Measurements from ENCODE around the gene ZC3H12D.

ZC3H12D gene

GRCh38 chr6:149397384-149397783 lies 87.4 kb downstream of the ZC3H12D start:
- Histone ChIP-seq H3K4me1 (ENCODE audit: insufficient read depth, low read length) (peaks cover 5% of the 10 kb centered on the region), H3K9ac (ENCODE audit: low read depth, low read length) (no peak overlapping the region), H2AFZ (ENCODE audit: low read depth, low read length) (no peak overlapping the region), H3K9me3 (ENCODE audit: insufficient read depth, low read length, severe bottlenecking) (no peaks in the 10 kb centered on the region), H3K4me2 (ENCODE audit: insufficient read depth, low read length) (no peak overlapping the region), H3K27ac (ENCODE audit: low read length) (no peak overlapping the region), H4K20me1 (ENCODE audit: insufficient read depth, low read length) (peaks cover 6% of the 10 kb centered on the region), H3K36me3 (ENCODE audit: insufficient read depth, low read length) (peaks cover 81% of the 10 kb centered on the region), H3K4me3 (ENCODE audit: low read depth in 1 of 2, low read length in 2 of 2) (no peak overlapping the region), H3K27me3 (ENCODE audit: insufficient read depth, low read length, poor library complexity) (no peaks in the 10 kb centered on the region), H3K79me2 (ENCODE audit: insufficient read depth, low read length) (peaks cover 45% of the 10 kb centered on the region)
- ATAC-seq (ENCODE audit: insufficient read depth, low read depth) = no peak
- no peak for DNase-seq
- TF ChIP-seq CTCF (IDR thresholded peaks at IDR 0.05; ENCODE audit: borderline replicate concordance, extremely low read depth, low read length, poor library complexity, severe bottlenecking) (no peak), EZH2 (IDR thresholded peaks at IDR 0.05; ENCODE audit: borderline replicate concordance, low read depth, low read length, severe bottlenecking) (no peak)
